ENCODE results near the gene NUMBL.
"Not testable (repeated sequence)": the region's sequence is repeated elsewhere in the genome, so short reads cannot be mapped to it uniquely, and the experiment has no call there.

Gene NUMBL

DNA sequence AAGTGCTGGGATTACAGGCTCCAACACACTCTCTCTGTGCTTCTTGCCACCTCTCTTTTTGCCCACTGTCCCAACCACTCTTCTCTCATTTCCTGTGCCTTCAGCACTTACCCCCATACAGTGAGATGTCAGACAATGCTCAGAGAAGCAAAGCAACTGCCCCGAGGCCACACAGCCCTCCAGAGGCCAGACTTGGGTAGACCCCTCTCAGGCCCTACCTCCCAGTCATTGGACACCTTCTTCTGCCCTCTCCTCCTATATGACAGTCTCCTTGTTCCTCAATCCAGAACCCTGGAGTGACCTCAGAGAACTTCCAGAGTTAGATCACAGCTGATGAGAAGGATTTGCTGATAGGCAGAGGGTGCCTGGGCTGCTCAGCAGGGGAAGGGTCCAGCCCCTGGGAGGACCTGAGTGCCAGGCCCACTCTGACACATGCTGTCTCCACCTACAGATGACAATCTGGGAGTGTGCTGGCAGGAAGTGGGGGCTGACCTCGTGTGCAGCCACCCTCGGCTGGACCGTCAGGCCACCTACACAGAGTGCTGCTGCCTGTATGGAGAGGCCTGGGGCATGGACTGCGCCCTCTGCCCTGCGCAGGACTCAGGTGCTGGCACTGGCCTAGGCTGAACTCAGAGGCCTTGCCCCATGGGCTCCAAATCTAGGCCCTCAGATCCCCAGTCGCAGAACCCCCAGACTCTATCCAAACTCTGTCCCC is 64.9 kb downstream of the NUMBL start:
- H3K4me3 ChIP-seq (ENCODE audit: low read length): no peak overlapping the region
- TF ChIP-seq, protein P1, sequence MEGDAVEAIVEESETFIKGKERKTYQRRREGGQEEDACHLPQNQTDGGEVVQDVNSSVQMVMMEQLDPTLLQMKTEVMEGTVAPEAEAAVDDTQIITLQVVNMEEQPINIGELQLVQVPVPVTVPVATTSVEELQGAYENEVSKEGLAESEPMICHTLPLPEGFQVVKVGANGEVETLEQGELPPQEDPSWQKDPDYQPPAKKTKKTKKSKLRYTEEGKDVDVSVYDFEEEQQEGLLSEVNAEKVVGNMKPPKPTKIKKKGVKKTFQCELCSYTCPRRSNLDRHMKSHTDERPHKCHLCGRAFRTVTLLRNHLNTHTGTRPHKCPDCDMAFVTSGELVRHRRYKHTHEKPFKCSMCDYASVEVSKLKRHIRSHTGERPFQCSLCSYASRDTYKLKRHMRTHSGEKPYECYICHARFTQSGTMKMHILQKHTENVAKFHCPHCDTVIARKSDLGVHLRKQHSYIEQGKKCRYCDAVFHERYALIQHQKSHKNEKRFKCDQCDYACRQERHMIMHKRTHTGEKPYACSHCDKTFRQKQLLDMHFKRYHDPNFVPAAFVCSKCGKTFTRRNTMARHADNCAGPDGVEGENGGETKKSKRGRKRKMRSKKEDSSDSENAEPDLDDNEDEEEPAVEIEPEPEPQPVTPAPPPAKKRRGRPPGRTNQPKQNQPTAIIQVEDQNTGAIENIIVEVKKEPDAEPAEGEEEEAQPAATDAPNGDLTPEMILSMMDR (conservative IDR thresholded peaks at IDR 0.05; ENCODE audit: low read length): no peak
- no peak for DNase-seq (ENCODE audit: low read depth)

DNA sequence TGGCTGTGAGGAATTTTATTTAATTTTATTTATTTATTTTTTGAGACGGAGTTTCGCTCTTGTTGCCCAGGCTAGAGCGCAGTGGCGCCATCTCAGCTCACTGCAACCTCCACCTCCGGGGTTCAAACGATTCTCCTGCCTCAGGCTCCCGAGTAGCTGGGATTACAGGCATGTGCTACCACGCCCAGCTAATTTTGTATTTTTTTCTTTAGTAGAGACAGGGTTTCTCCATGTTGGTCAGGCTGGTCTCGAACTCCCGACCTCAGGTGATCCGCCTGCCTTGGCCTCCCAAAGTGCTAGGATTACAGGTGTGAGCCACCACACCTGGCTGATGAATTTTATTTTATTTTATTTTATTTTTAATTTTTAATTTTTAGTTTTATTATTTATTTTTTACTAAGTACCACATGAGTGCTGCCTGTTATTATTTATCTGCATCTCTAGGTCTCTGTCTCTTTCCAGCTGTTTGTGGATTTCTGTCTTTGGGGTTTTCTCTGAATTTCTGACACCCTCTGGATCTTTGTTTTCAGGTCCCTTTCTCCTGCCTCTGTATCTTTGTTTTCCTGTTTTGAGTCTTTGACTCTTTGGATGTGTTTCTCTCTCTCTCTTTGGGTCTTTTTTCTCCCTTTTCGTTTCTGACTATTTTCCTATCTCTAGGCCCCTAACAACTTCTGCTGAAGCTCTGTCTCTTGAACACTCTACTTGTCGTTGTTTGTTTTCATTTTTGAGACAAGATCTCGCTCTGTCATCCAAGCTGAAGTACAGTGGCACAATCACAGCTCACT is 65.9 kb downstream of the NUMBL start:
- DNase-seq (ENCODE audit: low read depth): not testable (repeated sequence)

DNA sequence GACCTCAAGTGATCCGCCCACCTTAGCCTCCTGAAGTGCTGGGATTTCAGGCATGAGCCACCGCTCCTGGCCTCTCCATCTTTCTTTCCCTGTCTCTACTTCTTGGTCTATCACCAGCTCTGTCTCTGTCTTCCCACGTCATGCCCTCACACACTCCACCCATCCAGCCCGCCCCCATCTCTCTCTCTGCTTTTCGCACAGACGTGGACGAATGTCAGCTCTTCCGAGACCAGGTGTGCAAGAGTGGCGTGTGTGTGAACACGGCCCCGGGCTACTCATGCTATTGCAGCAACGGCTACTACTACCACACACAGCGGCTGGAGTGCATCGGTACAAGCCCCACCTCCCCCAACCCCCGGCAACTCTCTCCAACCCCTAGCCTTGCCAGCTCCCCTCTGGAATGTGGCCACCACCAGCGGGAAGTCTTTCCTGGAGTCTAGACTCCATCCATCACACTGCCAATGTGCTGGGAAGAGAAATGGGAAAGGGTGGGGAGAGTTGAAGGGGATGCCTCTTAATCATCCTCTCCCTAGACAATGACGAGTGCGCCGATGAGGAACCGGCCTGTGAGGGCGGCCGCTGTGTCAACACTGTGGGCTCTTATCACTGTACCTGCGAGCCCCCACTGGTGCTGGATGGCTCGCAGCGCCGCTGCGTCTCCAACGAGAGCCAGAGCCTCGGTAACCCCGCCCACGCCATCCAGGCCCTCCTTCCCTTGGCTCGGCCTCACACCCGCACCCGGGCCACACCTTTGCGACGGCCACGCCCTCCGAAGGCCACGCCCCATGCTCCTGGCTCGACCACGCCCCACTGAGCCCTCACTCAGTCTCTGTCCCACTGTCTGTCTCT is 66.8 kb downstream of the NUMBL start:
- H3K4me3 ChIP-seq (ENCODE audit: low read length): no peak overlapping the region
- no peak for DNase-seq (ENCODE audit: low read depth)
- TF ChIP-seq, protein P1 (conservative IDR thresholded peaks at IDR 0.05; ENCODE audit: low read length): no peak

More for the DNA sequence above, 65.9 kb downstream of the NUMBL start:
- not testable (repeated sequence) for H3K4me3 ChIP-seq (ENCODE audit: low read length)

DNA sequence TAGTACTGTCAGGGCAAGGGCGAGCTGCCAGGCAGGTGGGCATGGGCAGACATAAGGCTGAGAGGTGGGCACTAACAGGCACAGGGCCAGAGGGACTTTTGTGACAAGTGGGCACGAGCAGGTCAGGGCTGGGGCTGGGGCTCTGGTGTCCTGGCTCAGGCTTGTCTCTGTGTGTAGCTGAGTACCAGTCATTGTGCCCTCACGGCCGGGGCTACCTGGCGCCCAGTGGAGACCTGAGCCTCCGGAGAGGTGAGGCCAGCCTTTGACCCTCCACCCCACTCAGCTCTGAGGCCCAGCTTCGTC is 67.7 kb downstream of the NUMBL start:
- no peak overlapping the region for H3K4me3 ChIP-seq (ENCODE audit: low read length)
- DNase-seq (ENCODE audit: low read depth): no peak
- TF ChIP-seq, protein P1 (conservative IDR thresholded peaks at IDR 0.05; ENCODE audit: low read length): no peak

DNA sequence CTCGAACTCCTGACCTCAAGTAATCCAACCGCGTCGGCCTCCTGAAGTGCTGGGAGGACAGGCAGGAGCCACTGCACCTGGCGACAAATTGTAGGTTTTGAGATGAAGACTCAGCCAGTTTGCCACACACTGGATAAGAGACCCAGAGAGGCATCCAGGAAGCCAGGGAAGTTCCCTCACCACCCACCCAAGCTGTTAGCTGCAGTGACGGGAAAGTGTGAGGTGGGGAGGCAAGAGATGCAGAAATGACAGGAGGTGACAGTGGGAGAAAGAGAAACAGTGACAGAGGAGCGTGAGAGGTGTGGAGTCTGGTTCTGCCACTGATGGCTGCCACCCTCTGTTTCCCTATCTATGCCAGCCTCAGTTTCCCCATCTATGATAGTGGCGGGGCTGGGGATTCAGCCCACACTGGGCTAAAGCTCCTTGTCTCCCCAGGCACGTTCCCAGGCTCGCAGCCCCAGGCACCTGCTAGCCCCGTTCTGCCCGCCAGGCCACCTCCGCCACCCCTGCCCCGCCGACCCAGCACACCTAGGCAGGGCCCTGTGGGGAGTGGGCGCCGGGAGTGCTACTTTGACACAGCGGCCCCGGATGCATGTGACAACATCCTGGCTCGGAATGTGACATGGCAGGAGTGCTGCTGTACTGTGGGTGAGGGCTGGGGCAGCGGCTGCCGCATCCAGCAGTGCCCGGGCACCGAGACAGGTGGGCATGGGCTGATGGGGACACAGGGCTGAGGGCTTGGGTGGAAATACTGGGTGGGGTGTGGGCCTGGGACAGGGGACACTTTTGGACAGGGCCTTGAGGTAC is 68.3 kb downstream of the NUMBL start:
- DNase-seq (ENCODE audit: low read depth): no peak
- no peak overlapping the region for H3K4me3 ChIP-seq (ENCODE audit: low read length)
- TF ChIP-seq, protein P1 (conservative IDR thresholded peaks at IDR 0.05; ENCODE audit: low read length): no peak

DNA sequence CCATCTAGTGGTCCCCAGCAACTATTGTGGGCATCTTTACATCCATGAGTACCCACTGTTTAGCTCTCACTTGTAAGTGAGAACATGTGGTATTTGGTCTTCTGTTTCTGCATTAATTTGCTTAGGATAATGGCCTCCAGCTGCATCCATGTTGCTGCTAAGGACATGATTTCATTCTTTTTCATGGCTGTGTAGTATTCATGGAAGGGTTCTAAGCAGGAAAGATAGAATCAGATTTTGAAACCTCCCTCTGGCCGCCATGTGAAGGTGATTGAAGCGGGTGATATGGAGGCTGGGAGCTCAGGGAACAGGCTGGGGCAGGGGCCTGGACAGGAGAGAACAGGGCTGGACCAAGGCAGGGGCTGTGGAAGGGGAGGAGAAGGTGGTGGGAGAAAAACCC is 69.2 kb downstream of the NUMBL start:
- no peak overlapping the region for H3K4me3 ChIP-seq (ENCODE audit: low read length)
- DNase-seq (ENCODE audit: low read depth): no peak
- TF ChIP-seq, protein P1 (conservative IDR thresholded peaks at IDR 0.05; ENCODE audit: low read length): no peak

DNA sequence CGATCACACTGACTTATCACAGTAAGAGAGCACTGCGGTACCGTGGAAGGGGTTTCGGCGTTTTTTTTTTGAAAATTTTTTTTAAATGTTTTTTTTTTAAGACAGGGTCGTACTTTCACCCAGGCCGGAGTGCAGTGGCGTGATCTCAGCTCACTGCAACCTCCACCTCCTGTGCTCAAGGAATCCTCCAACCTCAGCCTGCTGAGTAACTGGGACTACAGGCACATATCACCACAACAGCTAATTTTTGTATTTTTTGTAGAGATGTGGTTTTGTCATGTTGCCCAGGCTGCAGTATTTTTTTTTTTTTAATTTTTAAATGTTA is 70.3 kb downstream of the NUMBL start:
- TF ChIP-seq, protein P1 (conservative IDR thresholded peaks at IDR 0.05; ENCODE audit: low read length): no peak
- H3K4me3 ChIP-seq (ENCODE audit: low read length): no peak overlapping the region

More for the DNA sequence above, 70.3 kb downstream of the NUMBL start:
- no peak for DNase-seq (ENCODE audit: low read depth)
